ENCODE measurements around the gene GPHA2. TPM values are rescaled to one million over a fixed set of nuclear protein-coding genes. Genes with fewer than 3 reads are reported as not detected.

Gene GPHA2
- polyA plus RNA-seq, 1 experiment = not detected

GRCh38 chr11:64931290-64931689 lies 4.4 kb downstream of the GPHA2 start:
- DNase-seq (ENCODE audit: low read depth, low spot score) = no peak
- TF ChIP-seq, protein P1, sequence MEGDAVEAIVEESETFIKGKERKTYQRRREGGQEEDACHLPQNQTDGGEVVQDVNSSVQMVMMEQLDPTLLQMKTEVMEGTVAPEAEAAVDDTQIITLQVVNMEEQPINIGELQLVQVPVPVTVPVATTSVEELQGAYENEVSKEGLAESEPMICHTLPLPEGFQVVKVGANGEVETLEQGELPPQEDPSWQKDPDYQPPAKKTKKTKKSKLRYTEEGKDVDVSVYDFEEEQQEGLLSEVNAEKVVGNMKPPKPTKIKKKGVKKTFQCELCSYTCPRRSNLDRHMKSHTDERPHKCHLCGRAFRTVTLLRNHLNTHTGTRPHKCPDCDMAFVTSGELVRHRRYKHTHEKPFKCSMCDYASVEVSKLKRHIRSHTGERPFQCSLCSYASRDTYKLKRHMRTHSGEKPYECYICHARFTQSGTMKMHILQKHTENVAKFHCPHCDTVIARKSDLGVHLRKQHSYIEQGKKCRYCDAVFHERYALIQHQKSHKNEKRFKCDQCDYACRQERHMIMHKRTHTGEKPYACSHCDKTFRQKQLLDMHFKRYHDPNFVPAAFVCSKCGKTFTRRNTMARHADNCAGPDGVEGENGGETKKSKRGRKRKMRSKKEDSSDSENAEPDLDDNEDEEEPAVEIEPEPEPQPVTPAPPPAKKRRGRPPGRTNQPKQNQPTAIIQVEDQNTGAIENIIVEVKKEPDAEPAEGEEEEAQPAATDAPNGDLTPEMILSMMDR (IDR thresholded peaks at IDR 0.05; ENCODE audit: low read depth, low read length) = no peak
- Histone ChIP-seq H3K27ac (ENCODE audit: low read depth, low read length) (no peak overlapping the region), H3K9me3 (ENCODE audit: control insufficient read depth, insufficient read depth, low read length) (no peaks in the 10 kb centered on the region), H3K4me3 (ENCODE audit: low read depth, low read length) (no peak overlapping the region), H3K27me3 (ENCODE audit: control insufficient read depth, insufficient read depth, low read length) (no peaks in the 10 kb centered on the region)
- ChIA-PET POLR2A (no interaction called here), CTCF (interaction anchor here (0.9 kb wide), 1 partner anchor 83 kb away, joined by 3 read pairs; the partner anchor contains the start of gene ARL2)

DNA sequence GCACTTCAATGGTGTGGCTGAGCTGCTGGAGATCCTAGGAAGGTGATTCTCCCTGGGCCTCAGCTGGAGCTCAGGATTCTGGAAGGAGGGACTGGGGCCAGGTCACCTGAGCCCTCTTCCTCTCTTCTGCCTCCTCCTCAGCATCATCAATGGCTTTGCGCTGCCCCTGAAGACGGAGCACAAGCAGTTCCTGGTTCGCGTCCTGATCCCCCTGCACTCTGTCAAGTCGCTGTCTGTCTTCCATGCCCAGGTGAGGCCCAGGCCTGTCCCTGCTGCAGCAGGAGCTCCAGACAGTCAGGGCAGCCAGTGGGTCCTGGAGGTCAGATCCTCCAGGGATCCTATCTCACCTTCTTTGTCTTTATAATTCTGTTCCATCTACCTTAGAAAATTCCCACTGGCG lies 5.4 kb downstream of the GPHA2 start:
- POLR2A ChIA-PET = no interaction called here
- CTCF ChIA-PET = interaction anchor here (0.6 kb wide), 1 partner anchor 40 kb away, joined by 17 read pairs; no protein-coding TSS in a partner anchor
- Histone ChIP-seq H3K27ac (ENCODE audit: low read depth, low read length) (no peak overlapping the region), H3K27me3 (ENCODE audit: control insufficient read depth, insufficient read depth, low read length) (no peaks in the 10 kb centered on the region), H3K4me3 (ENCODE audit: low read depth, low read length) (no peak overlapping the region), H3K9me3 (ENCODE audit: control insufficient read depth, insufficient read depth, low read length) (no peaks in the 10 kb centered on the region)
- TF ChIP-seq, protein P1 (IDR thresholded peaks at IDR 0.05; ENCODE audit: low read depth, low read length) = no peak
- no peak for DNase-seq (ENCODE audit: low read depth, low spot score)

GRCh38 chr11:64929625-64930024 lies 6.1 kb downstream of the GPHA2 start:
- no peaks in the 10 kb centered on the region for H3K9me3 ChIP-seq (ENCODE audit: control insufficient read depth, insufficient read depth, low read length)
- no peaks in the 10 kb centered on the region for H3K27me3 ChIP-seq (ENCODE audit: control insufficient read depth, insufficient read depth, low read length)
- ChIA-PET CTCF (no interaction called here), POLR2A (no interaction called here)
- no peak overlapping the region for H3K4me3 ChIP-seq (ENCODE audit: low read depth, low read length)
- TF ChIP-seq, protein P1 (IDR thresholded peaks at IDR 0.05; ENCODE audit: low read depth, low read length) = no peak
- no peak for DNase-seq (ENCODE audit: low read depth, low spot score)
- H3K27ac ChIP-seq (ENCODE audit: low read depth, low read length) = no peak overlapping the region

DNA sequence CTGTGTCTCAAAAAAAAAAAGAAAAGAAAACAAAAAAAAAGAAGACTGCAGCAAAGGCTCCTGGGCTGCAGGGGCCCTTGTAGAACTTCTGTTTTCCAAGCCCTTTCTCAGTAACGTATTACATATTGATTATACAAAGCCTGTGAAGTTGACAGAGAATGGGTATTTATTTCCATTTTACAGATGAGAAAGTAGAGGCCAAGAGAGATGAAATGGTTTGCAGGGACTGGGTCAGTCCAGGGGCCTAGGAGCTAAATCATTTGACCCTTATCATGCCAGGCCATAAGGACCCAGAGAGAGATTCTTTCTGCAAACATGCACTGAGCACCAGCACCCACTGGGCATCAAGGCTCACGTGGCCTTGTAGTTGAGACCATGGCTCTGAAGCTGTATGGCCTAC lies 6.7 kb downstream of the GPHA2 start:
- Histone ChIP-seq H3K4me3 (ENCODE audit: low read depth, low read length) (no peak overlapping the region), H3K27ac (ENCODE audit: low read depth, low read length) (no peak overlapping the region), H3K9me3 (ENCODE audit: control insufficient read depth, insufficient read depth, low read length) (no peaks in the 10 kb centered on the region), H3K27me3 (ENCODE audit: control insufficient read depth, insufficient read depth, low read length) (no peaks in the 10 kb centered on the region)
- POLR2A ChIA-PET = no interaction called here
- TF ChIP-seq, protein P1 (IDR thresholded peaks at IDR 0.05; ENCODE audit: low read depth, low read length) = no peak
- no peak for DNase-seq (ENCODE audit: low read depth, low spot score)
- CTCF ChIA-PET = no interaction called here

DNA sequence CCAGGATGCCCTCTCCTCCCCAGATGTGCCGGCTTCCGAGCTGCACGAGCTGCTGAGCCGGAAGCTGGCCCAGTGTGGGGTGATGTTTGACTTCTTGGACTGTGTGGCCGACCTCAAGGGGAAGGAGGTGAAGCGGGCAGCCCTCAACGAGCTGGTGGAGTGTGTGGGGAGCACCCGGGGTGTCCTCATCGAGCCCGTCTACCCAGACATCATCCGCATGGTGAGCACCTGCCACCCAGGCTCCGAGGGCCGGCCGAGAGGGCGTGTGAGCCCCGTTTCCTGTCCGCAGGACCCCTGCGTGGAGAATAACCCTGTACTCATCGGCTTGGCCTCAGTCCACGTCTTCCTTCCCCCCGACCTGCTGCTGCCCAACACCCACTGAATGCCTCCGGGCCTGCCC lies 9.0 kb downstream of the GPHA2 start:
- ChIA-PET POLR2A (no interaction called here), CTCF (interaction anchor here (1.3 kb wide), 1 partner anchor 38 kb away, joined by 3 read pairs; no protein-coding TSS in a partner anchor)
- Histone ChIP-seq H3K27me3 (ENCODE audit: control insufficient read depth, insufficient read depth, low read length) (no peaks in the 10 kb centered on the region), H3K4me3 (ENCODE audit: low read depth, low read length) (no peak overlapping the region), H3K9me3 (ENCODE audit: control insufficient read depth, insufficient read depth, low read length) (no peaks in the 10 kb centered on the region), H3K27ac (ENCODE audit: low read depth, low read length) (no peak overlapping the region)
- TF ChIP-seq, protein P1 (IDR thresholded peaks at IDR 0.05; ENCODE audit: low read depth, low read length) = no peak
- no peak for DNase-seq (ENCODE audit: low read depth, low spot score)

Data from AG04450 (cell line).